Caco-2 (cell line): ENCODE results near the gene RASL10B. TPM values are rescaled to one million over a fixed set of nuclear protein-coding genes. Genes with fewer than 3 reads are reported as not detected.

Experiments used
- BruUV-seq: library from RNA; stranded (reverse); fragments of 400-500 nt; replicated peaks from 2 replicates; lab custom pipeline; 2021; lab: Mats Ljungman, UMichigan
- CTCF ChIA-PET: fragments of 300-600 bp; sonication (Branson Sonifier 250); formaldehyde crosslinking; loops from one replicate; lab custom pipeline; 2022; ENCODE audit warnings: antibody characterized with exemption; lab: Charles Lee
- POLR2A ChIA-PET: fragments of 300-600 bp; sonication (Branson Sonifier 250); formaldehyde crosslinking; loops from one replicate; lab custom pipeline; 2022; ENCODE audit warnings: antibody characterized with exemption; lab: Charles Lee
- DNase-seq, 2 experiments: peaks; one replicate each; pipeline versions ENCODE4 v3.0.0 to v3.0.0-alpha.2; 2020 to 2022
- H3K27me3 ChIP-seq: replicated peaks from 2 replicates; pipeline ENCODE4 v1.6.0; 2011; ENCODE audit warnings: low read length; ENCODE audit not compliant: control insufficient read depth, insufficient read depth
- H3K36me3 ChIP-seq: 2 replicates; pipeline ENCODE4 v1.5.1; 2011; ENCODE audit warnings: low read length; ENCODE audit not compliant: control insufficient read depth, insufficient read depth
- H3K4me1 ChIP-seq: fragments of 250-450 bp; sonication (Bioruptor Pico); 2 replicates; pipeline ENCODE4 v1.5.1; 2020; ENCODE audit warnings: mild to moderate bottlenecking
- H3K4me3 ChIP-seq: 2 replicates; pipeline ENCODE4 v1.5.1; 2011; ENCODE audit warnings: low read depth, mild to moderate bottlenecking, control low read depth, low read length
- H3K9me3 ChIP-seq: fragments of 250-450 bp; sonication (Bioruptor Pico); 2 replicates; pipeline ENCODE4 v1.5.1; 2020; ENCODE audit warnings: mild to moderate bottlenecking, moderate library complexity
- H3K27ac Mint-ChIP-seq: one replicate; pipeline ENCODE4 v1.8.0; 2022; ENCODE audit warnings: mixed read lengths; ENCODE audit not compliant: unreplicated experiment
- H3K27me3 Mint-ChIP-seq: one replicate; pipeline ENCODE4 v1.8.0; 2022; ENCODE audit warnings: mixed read lengths; ENCODE audit not compliant: insufficient read depth, unreplicated experiment
- H3K36me3 Mint-ChIP-seq: one replicate; pipeline ENCODE4 v1.8.0; 2022; ENCODE audit warnings: mild to moderate bottlenecking, mixed read lengths; ENCODE audit not compliant: insufficient read depth, unreplicated experiment
- H3K4me1 Mint-ChIP-seq: one replicate; pipeline ENCODE4 v1.8.0; 2022; ENCODE audit warnings: low read depth, mixed read lengths; ENCODE audit not compliant: unreplicated experiment
- H3K4me3 Mint-ChIP-seq: one replicate; pipeline ENCODE4 v1.8.0; 2022; ENCODE audit warnings: mild to moderate bottlenecking, moderate library complexity, mixed read lengths; ENCODE audit not compliant: unreplicated experiment
- H3K9me3 Mint-ChIP-seq: one replicate; pipeline ENCODE4 v1.8.0; 2022; ENCODE audit warnings: mixed read lengths; ENCODE audit not compliant: unreplicated experiment
- CTCF ChIP-seq, 2 experiments: fragments of 200-600 bp in 1 of 2; IDR thresholded peaks; 1 replicate in 1 of 2; 2 replicates in 1 of 2; pipeline versions ENCODE4 v1.5.1 to v1.8.0; 2011 to 2022; ENCODE audit warnings: antibody characterized with exemption in 1 of 2, control low read depth in 1 of 2, inconsistent platforms in 1 of 2, low read depth in 1 of 2, low read length in 1 of 2, mild to moderate bottlenecking in 1 of 2, moderate library complexity in 1 of 2; ENCODE audit not compliant: insufficient read depth in 1 of 2, severe bottlenecking in 1 of 2, unreplicated experiment in 1 of 2
- intact Hi-C: fragments of 100-400 bp; cut with micrococcal nuclease; formaldehyde crosslinking; loops from one replicate; pipeline ENCODE4 v1.10.0; 2022; ENCODE audit not compliant: unreplicated experiment
- total RNA-seq: library from RNA; stranded (reverse); gene quantifications from 2 replicates; pipeline ENCODE4 v1.2.3, GENCODE V29; 2022

RASL10B gene
- total RNA-seq, 1 experiment from 2014 or later = 13.3 TPM

- CTCF ChIA-PET = interaction anchor here (0.5 kb wide), 1 partner anchor 149 kb away, joined by 4 read pairs; no protein-coding TSS in a partner anchor
- Mint-ChIP-seq H3K4me1 (peaks cover 9% of the 10 kb centered on the region), H3K36me3 (no peaks in the 10 kb centered on the region), H3K27ac (peak overlapping the region; percentile 33), H3K4me3 (peak overlapping the region; percentile 4), H3K27me3 (no peaks in the 10 kb centered on the region), H3K9me3 (peaks cover 6% of the 10 kb centered on the region)
- no peak overlapping the region for H3K4me3 ChIP-seq
- no peaks in the 10 kb centered on the region for H3K9me3 ChIP-seq
- no peak for TF ChIP-seq CTCF (IDR thresholded peaks at IDR 0.05; ENCODE audit: insufficient read depth in 1 of 2, low read depth in 1 of 2, low read length in 1 of 2, severe bottlenecking in 1 of 2, unreplicated experiment in 1 of 2)
- no peaks in the 10 kb centered on the region for H3K27me3 ChIP-seq
- no peaks in the 10 kb centered on the region for H3K36me3 ChIP-seq
- intact Hi-C loops = no loop called here
- POLR2A ChIA-PET = interaction anchor here (0.6 to 1.2 kb wide), 2 partner anchors 47 to 321 kb away, joined by 3 to 4 read pairs; partner anchors contain the start of gene TAF15
- peaks cover 15% of the 10 kb centered on the region for H3K4me1 ChIP-seq
- no TSS peak for BruUV-seq
- no peak for DNase-seq
These were observed 30.2 kb downstream of the RASL10B start for GRCh38 chr17:35761601-35762000.

GRCh38 chr17:35763767-35764122 lies 32.3 kb downstream of the RASL10B start:
- CTCF ChIA-PET = interaction anchor here (0.5 to 2.4 kb wide), 35 partner anchors 10 to 828 kb away, joined by 3 to 83 read pairs (median 4); partner anchors contain the start of genes GAS2L2, MMP28, RASL10B and TAF15
- intact Hi-C loops = loop anchor here (1.0 kb wide), 2 partner anchors 41 to 46 kb away; partner anchors contain the start of gene TAF15
- DNase-seq = no peak
- Histone ChIP-seq H3K27me3 (no peaks in the 10 kb centered on the region), H3K4me3 (peak overlapping the region; percentile 38), H3K9me3 (no peaks in the 10 kb centered on the region), H3K36me3 (no peaks in the 10 kb centered on the region), H3K4me1 (peaks cover 15% of the 10 kb centered on the region)
- Mint-ChIP-seq H3K4me3 (peak overlapping the region; percentile 76), H3K27ac (peak overlapping the region; percentile 75), H3K9me3 (peaks cover 6% of the 10 kb centered on the region), H3K4me1 (peaks cover 9% of the 10 kb centered on the region), H3K36me3 (no peaks in the 10 kb centered on the region), H3K27me3 (no peaks in the 10 kb centered on the region)
- POLR2A ChIA-PET = interaction anchor here (0.5 to 2.0 kb wide), 6 partner anchors 32 to 185 kb away, joined by 3 to 44 read pairs (median 4); partner anchors contain the start of genes PEX12 and TAF15
- TF ChIP-seq CTCF (IDR thresholded peaks at IDR 0.05; ENCODE audit: insufficient read depth in 1 of 2, low read depth in 1 of 2, low read length in 1 of 2, severe bottlenecking in 1 of 2, unreplicated experiment in 1 of 2) = no peak
- BruUV-seq = no TSS peak

- BruUV-seq = no TSS peak
- Mint-ChIP-seq H3K9me3 (peaks cover 6% of the 10 kb centered on the region), H3K4me3 (peak overlapping the region; percentile 76)
These were observed 32.9 kb downstream of the RASL10B start for GRCh38 chr17:35764123-35764991.

More at GRCh38 chr17:35764123-35764991, 32.9 kb downstream of the RASL10B start:
- ChIA-PET POLR2A (interaction anchor here (0.5 to 2.0 kb wide), 7 partner anchors 32 to 186 kb away, joined by 3 to 44 read pairs (median 3); partner anchors contain the start of genes PEX12 and TAF15), CTCF (interaction anchor here (0.5 to 2.4 kb wide), 35 partner anchors 9 to 828 kb away, joined by 3 to 83 read pairs (median 4); partner anchors contain the start of genes GAS2L2, MMP28, RASL10B and TAF15)
- Mint-ChIP-seq H3K27ac (peak overlapping the region; percentile 75), H3K4me1 (peaks cover 9% of the 10 kb centered on the region), H3K27me3 (no peaks in the 10 kb centered on the region), H3K36me3 (no peaks in the 10 kb centered on the region)
- intact Hi-C loops = loop anchor here (1.0 kb wide), 2 partner anchors 40 to 45 kb away; partner anchors contain the start of gene TAF15
- Histone ChIP-seq H3K27me3 (no peaks in the 10 kb centered on the region), H3K36me3 (no peaks in the 10 kb centered on the region), H3K9me3 (no peaks in the 10 kb centered on the region), H3K4me3 (peak overlapping the region; percentile 65), H3K4me1 (peaks cover 15% of the 10 kb centered on the region)
- peak; percentile 92 to 98 for DNase-seq
- peak; percentile 89 to 97 for TF ChIP-seq CTCF (IDR thresholded peaks at IDR 0.05; ENCODE audit: insufficient read depth in 1 of 2, low read depth in 1 of 2, low read length in 1 of 2, severe bottlenecking in 1 of 2, unreplicated experiment in 1 of 2)
